Spleen (tissue), 11 donors: ENCODE results near the gene PRSS8. TPM values are rescaled to one million over a fixed set of nuclear protein-coding genes. Genes with fewer than 3 reads are reported as not detected.

Source experiments
- DNase-seq: peaks from one replicate; pipeline ENCODE4 v3.0.0-alpha.2; 2020
- H3K27ac ChIP-seq, 8 donors: fragments of 200-600 bp; sonication (generic) in 7 of 8; 1 replicate in 4 of 8; 2 replicates in 4 of 8; pipeline versions ENCODE4 v1.5.0 to v1.8.0; 2016 to 2021; ENCODE audit warnings: inconsistent platforms in 4 of 8, mild to moderate bottlenecking in 4 of 8, moderate library complexity in 1 of 8
- H3K27me3 ChIP-seq, 7 donors: fragments of 200-600 bp; sonication (generic) in 6 of 7; replicated peaks in 1 of 7; 1 replicate in 4 of 7; 2 replicates in 3 of 7; pipeline versions ENCODE4 v1.5.0 to v1.8.0; 2016 to 2021; ENCODE audit warnings: inconsistent platforms in 3 of 7, mild to moderate bottlenecking in 1 of 7
- H3K36me3 ChIP-seq, 6 donors: fragments of 200-600 bp; sonication (generic) in 5 of 6; 1 replicate in 4 of 6; 2 replicates in 2 of 6; pipeline versions ENCODE4 v1.5.0 to v1.8.0; 2016 to 2021; ENCODE audit warnings: inconsistent platforms in 2 of 6
- H3K4me1 ChIP-seq, 6 donors: fragments of 200-600 bp; sonication (generic) in 5 of 6; 1 replicate in 3 of 6; 2 replicates in 3 of 6; pipeline versions ENCODE4 v1.5.0 to v1.8.0; 2016 to 2021; ENCODE audit warnings: inconsistent platforms in 3 of 6
- H3K4me3 ChIP-seq, 8 donors: fragments of 200-600 bp; sonication (generic) in 7 of 8; 1 replicate in 4 of 8; 2 replicates in 4 of 8; pipeline versions ENCODE4 v1.5.0 to v1.8.0; 2016 to 2021; ENCODE audit warnings: inconsistent platforms in 4 of 8, mild to moderate bottlenecking in 4 of 8, moderate library complexity in 2 of 8
- H3K9me3 ChIP-seq, 8 donors: fragments of 200-600 bp; sonication (generic) in 7 of 8; 1 replicate in 4 of 8; 2 replicates in 4 of 8; pipeline versions ENCODE4 v1.5.0 to v1.8.0; 2016 to 2021; ENCODE audit warnings: inconsistent platforms in 4 of 8
- CTCF ChIP-seq, 11 experiments: fragments of 200-600 bp in 7 of 11; fragments of 450-650 bp in 4 of 11; sonication (generic) in 4 of 11; IDR thresholded peaks in 8 of 11; conservative IDR thresholded peaks in 3 of 11; 1 replicate in 7 of 11; 2 replicates in 4 of 11; pipeline versions ENCODE4 v1.4.0 to v1.8.0; 2016 to 2021; ENCODE audit warnings: antibody characterized with exemption in 11 of 11, inconsistent platforms in 4 of 11, mild to moderate bottlenecking in 1 of 11
- POLR2A ChIP-seq, 3 donors: fragments of 450-650 bp; IDR thresholded peaks; one replicate each; pipeline ENCODE4 v1.5.1; 2017; ENCODE audit warnings: antibody characterized with exemption in 3 of 3, mild to moderate bottlenecking in 1 of 3
- POLR2AphosphoS5 ChIP-seq, 3 donors: sonication (generic); formaldehyde crosslinking; IDR thresholded peaks; one replicate each; pipeline ENCODE4 v1.5.1; 2017; ENCODE audit warnings: antibody characterized with exemption in 3 of 3
- WGBS, 5 donors: extraction: QIAGEN DNeasy Blood & Tissue Kit in 3 of 5; methylation state at CpG; one replicate each; pipeline versions ENCODE4 v1.1.5 to v1.1.7; 2013 to 2018; 5-methylcytosine and 5-hydroxymethylcytosine counted together
- intact Hi-C: fragments of 100-400 bp; cut with DNase I; formaldehyde crosslinking; loops from one replicate; pipeline ENCODE4 v1.15.0; 2023; ENCODE audit warnings: low total_unique reads
- polyA plus RNA-seq, 3 donors: library from polyadenylated mRNA; stranded (reverse); fragments of 200-250 nt; gene quantifications; one replicate each; pipeline ENCODE4 v1.2.1, GENCODE V29; 2013
- total RNA-seq, 7 donors: library from RNA; depleted of rRNA in 3 of 7; stranded (reverse); fragments of >200 nt in 3 of 7; fragmentation: NEBNext Ultra II Directional in 4 of 7; extraction: Animal tissue kit (Norgen Biotek cat#: 25700) in 4 of 7; gene quantifications; one replicate each; pipeline versions ENCODE4 v1.1.0 to v1.2.1, GENCODE V29; 2016 to 2021
- donor health status: healthy with polysubstance abuse.
- donor health status: DM: no; HTN: no; CAD: no; lungs with moderate emphysema.
- donor health status: DM: no; HTN: no; CAD: no.
- donor health status: Bipolar disorder and iron deficiency.
- donor health status: healthy.
- donor health status: DM: no; HTN: no; CAD: no.
- donor health status: DM: yes; HTN: yes; CAD: no.

The PRSS8 gene
- total and polyA plus RNA-seq, 10 donors = 0.07 to 0.19 (median 0.15) TPM; not detected in 7

DNA sequence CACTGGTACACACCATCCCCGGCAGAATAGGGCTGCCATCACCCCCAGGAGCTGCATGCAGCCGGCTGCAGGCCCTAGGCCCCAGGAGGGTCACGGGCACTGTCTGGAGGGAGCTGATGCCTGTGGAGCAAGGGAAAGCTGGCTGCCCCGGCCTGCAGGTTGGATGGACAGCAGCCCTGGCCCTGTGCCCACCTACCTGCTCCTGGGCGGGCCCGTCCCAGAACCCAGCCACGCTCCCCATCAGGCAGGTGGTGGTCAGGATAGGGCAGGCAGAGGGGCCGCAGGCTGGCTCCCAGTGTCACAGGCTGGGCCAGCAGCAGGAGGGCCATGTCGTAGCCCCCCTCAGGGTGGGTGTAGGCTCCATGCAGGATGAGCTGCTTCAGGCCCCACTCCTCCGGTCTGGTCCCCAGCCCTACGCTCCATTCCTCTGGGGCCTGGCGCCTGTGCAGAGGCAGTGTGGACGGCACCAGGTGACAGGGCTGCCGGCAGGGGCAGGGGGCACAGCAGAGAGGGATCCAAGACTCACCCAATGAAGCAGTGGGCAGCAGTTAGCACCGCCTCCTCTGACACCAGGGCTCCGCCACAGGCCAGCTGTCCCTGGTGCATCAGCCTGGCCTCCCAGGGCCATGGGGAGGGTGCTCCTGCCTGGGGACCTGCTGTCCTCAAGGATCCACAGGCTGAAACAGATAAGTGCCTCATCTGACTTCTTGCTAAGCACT lies 50.8 kb downstream of the PRSS8 start:
- Histone ChIP-seq H3K4me3 (no peak overlapping the region), H3K36me3 (peaks cover 0 to 99% (median 52%) of the 10 kb centered on the region in 6 donors), H3K27me3 (no peaks in the 10 kb centered on the region), H3K9me3 (no peaks in the 10 kb centered on the region), H3K4me1 (peaks cover 0 to 39% (median 16%) of the 10 kb centered on the region in 6 donors), H3K27ac (no peak overlapping the region)
- TF ChIP-seq CTCF (IDR thresholded peaks at IDR 0.05 in 8 of 11, conservative IDR thresholded peaks at IDR 0.05 in 3 of 11) (no peak), POLR2AphosphoS5 (IDR thresholded peaks at IDR 0.05) (peak; percentile 19 to 71 (median 27))
- intact Hi-C loops = no loop called here
- 86 to 96% (median 93%) methylated on average over 3 to 16 of the region's 16 CpGs for WGBS, 5 donors
- DNase-seq = peak; percentile 69

GRCh38 chr16:31083981-31084380 lies 51.5 kb downstream of the PRSS8 start:
- no peak for TF ChIP-seq POLR2A (IDR thresholded peaks at IDR 0.05)
- peak in 1 of 3 donors; percentile 6 for TF ChIP-seq POLR2AphosphoS5 (IDR thresholded peaks at IDR 0.05)
- TF ChIP-seq CTCF (IDR thresholded peaks at IDR 0.05 in 8 of 11, conservative IDR thresholded peaks at IDR 0.05 in 3 of 11) = no peak
- Histone ChIP-seq H3K27ac (no peak overlapping the region), H3K9me3 (no peaks in the 10 kb centered on the region), H3K4me1 (peaks cover 0 to 47% (median 19%) of the 10 kb centered on the region in 6 donors), H3K36me3 (peaks cover 0 to 99% (median 59%) of the 10 kb centered on the region in 6 donors), H3K27me3 (no peaks in the 10 kb centered on the region), H3K4me3 (no peak overlapping the region)
- DNase-seq = peak; percentile 74
- WGBS, 5 donors = 85 to 93% (median 92%) methylated on average over 5 to 13 of the region's 13 CpGs
- intact Hi-C loops = no loop called here

GRCh38 chr16:31083556-31083955 lies 52.0 kb downstream of the PRSS8 start:
- H3K9me3 ChIP-seq = no peaks in the 10 kb centered on the region
- no peak overlapping the region for H3K4me3 ChIP-seq
- TF ChIP-seq CTCF (IDR thresholded peaks at IDR 0.05 in 8 of 11, conservative IDR thresholded peaks at IDR 0.05 in 3 of 11) (no peak), POLR2AphosphoS5 (IDR thresholded peaks at IDR 0.05) (peak in 1 of 3 donors; percentile 4), POLR2A (IDR thresholded peaks at IDR 0.05) (no peak)
- intact Hi-C loops = no loop called here
- 65 to 81% (median 74%) methylated on average over 5 of the region's 5 CpGs for WGBS, 5 donors
- H3K4me1 ChIP-seq = peaks cover 0 to 51% (median 22%) of the 10 kb centered on the region in 6 donors
- DNase-seq = peak; percentile 50
- H3K27me3 ChIP-seq = no peaks in the 10 kb centered on the region
- H3K27ac ChIP-seq = no peak overlapping the region
- peaks cover 0 to 99% (median 62%) of the 10 kb centered on the region in 6 donors for H3K36me3 ChIP-seq

DNA sequence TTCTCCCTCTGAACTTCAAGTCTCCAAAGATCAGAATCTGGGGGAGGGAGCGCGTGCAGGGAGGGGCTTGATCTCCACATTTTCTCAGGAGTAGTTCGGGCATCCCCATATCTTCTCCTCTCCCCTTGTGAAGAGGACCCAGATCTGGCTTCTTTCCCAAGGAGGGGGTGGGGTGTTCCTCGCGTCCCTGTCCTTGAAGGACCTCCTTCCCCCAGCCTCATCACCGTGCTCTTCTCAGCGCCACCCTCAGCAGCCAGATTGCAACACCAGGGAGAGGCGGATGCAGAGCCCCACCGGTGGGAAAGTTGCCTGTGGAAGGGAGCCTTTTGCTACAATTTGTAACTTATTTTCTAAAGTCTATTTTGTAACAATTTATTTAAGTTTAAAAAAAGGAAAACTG lies 52.4 kb downstream of the PRSS8 start:
- no peak for DNase-seq
- intact Hi-C loops = no loop called here

More for the DNA sequence above, 52.4 kb downstream of the PRSS8 start:
- no peaks in the 10 kb centered on the region for H3K27me3 ChIP-seq
- no peak overlapping the region for H3K27ac ChIP-seq
- peaks cover 0 to 56% (median 23%) of the 10 kb centered on the region in 6 donors for H3K4me1 ChIP-seq
- no peaks in the 10 kb centered on the region for H3K9me3 ChIP-seq
- H3K36me3 ChIP-seq = peaks cover 0 to 100% (median 66%) of the 10 kb centered on the region in 6 donors
- no peak overlapping the region for H3K4me3 ChIP-seq
- TF ChIP-seq POLR2A (IDR thresholded peaks at IDR 0.05) (no peak), CTCF (IDR thresholded peaks at IDR 0.05 in 8 of 11, conservative IDR thresholded peaks at IDR 0.05 in 3 of 11) (no peak), POLR2AphosphoS5 (IDR thresholded peaks at IDR 0.05) (peak in 1 of 3 donors; percentile 2)
- WGBS, 5 donors = 64 to 80% (median 65%) methylated on average over 9 of the region's 9 CpGs
